Lower lobe of right lung (tissue), 2 donors: ENCODE measurements around the gene EMD. TPM values are rescaled to one million over a fixed set of nuclear protein-coding genes. Genes with fewer than 3 reads are reported as not detected.
A peak's percentile ranks its signal among the peaks of the same experiment; 100 is the strongest.

Experiments used
- ATAC-seq, 2 donors: fragments of 200-7000 bp; cut with Tn5 transposase; one replicate each; pipeline ENCODE4 v1.9.1; 2020 to 2022; ENCODE audit warnings: mild to moderate bottlenecking in 2 of 2, moderate library complexity in 2 of 2
- DNase-seq: peaks from one replicate; pipeline ENCODE4 v3.0.0-alpha.2; 2020
- H3K27ac ChIP-seq: fragments of 200-600 bp; one replicate; pipeline ENCODE4 v1.8.0; 2022
- H3K27me3 ChIP-seq: fragments of 200-600 bp; one replicate; pipeline ENCODE4 v1.8.0; 2022; ENCODE audit warnings: low read depth
- H3K36me3 ChIP-seq: fragments of 200-600 bp; one replicate; pipeline ENCODE4 v1.8.0; 2022; ENCODE audit warnings: mild to moderate bottlenecking
- H3K4me1 ChIP-seq: fragments of 200-600 bp; one replicate; pipeline ENCODE4 v1.8.0; 2022
- H3K4me3 ChIP-seq: fragments of 200-600 bp; one replicate; pipeline ENCODE4 v1.8.0; 2022; ENCODE audit warnings: mild to moderate bottlenecking
- H3K9me3 ChIP-seq: fragments of 200-600 bp; one replicate; pipeline ENCODE4 v1.8.0; 2022
- intact Hi-C: fragments of 100-400 bp; cut with DNase I; formaldehyde crosslinking; loops from one replicate; pipeline ENCODE4 v1.11.0; 2022
- total RNA-seq: library from RNA; stranded (reverse); fragmentation: NEBNext Ultra II Directional; extraction: Animal tissue kit (Norgen Biotek cat#: 25700); gene quantifications from one replicate; pipeline ENCODE4 v1.2.1, GENCODE V29; 2021
- TF ChIP-seq, protein P1 (sequence below): fragments of 200-600 bp; IDR thresholded peaks from one replicate; pipeline ENCODE4 v1.8.0; 2022; ENCODE audit warnings: antibody characterized with exemption, mild to moderate bottlenecking
- donor health status: DM: no; HTN: yes; CAD: no; lungs with severe emphysema.

EMD gene
- total RNA-seq, 1 donor from 2014 or later = 50.9 TPM

- TF ChIP-seq, protein P1, sequence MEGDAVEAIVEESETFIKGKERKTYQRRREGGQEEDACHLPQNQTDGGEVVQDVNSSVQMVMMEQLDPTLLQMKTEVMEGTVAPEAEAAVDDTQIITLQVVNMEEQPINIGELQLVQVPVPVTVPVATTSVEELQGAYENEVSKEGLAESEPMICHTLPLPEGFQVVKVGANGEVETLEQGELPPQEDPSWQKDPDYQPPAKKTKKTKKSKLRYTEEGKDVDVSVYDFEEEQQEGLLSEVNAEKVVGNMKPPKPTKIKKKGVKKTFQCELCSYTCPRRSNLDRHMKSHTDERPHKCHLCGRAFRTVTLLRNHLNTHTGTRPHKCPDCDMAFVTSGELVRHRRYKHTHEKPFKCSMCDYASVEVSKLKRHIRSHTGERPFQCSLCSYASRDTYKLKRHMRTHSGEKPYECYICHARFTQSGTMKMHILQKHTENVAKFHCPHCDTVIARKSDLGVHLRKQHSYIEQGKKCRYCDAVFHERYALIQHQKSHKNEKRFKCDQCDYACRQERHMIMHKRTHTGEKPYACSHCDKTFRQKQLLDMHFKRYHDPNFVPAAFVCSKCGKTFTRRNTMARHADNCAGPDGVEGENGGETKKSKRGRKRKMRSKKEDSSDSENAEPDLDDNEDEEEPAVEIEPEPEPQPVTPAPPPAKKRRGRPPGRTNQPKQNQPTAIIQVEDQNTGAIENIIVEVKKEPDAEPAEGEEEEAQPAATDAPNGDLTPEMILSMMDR = no peak
- no peaks in the 10 kb centered on the region for H3K9me3 ChIP-seq
- H3K27me3 ChIP-seq = no peaks in the 10 kb centered on the region
- intact Hi-C loops = no loop called here
- H3K36me3 ChIP-seq = peaks cover 15% of the 10 kb centered on the region
- peak overlapping the region; percentile 88 for H3K27ac ChIP-seq
- peak overlapping the region; percentile 75 for H3K4me3 ChIP-seq
- H3K4me1 ChIP-seq = peaks cover 48% of the 10 kb centered on the region
- ATAC-seq = no peak
- no peak for DNase-seq
Observed at GRCh38 chrX:154371789-154372300, 7.2 kb upstream of the EMD start.

DNA sequence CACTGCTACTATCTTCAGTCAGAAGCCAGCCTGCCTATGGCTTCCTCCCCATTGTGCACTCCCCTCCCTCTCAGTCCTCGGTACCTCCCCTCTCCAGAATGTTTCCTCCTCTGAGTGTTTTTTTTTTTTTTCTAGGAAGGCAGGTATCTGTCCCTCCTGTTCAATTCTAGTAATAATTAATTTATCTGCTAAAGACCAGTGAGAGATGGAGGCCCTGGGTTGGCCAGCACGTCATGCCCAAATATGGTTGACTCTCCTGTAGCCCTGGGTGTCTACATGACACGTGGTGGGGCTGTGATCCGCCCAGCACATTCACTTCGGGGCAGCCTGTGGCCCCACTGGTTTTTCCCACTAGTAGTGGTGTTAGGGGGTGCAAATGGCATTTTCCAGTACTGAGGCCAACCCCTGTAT is 6.5 kb upstream of the EMD start:
- peak overlapping the region; percentile 75 for H3K4me3 ChIP-seq
- H3K27ac ChIP-seq = no peak overlapping the region
- intact Hi-C loops = no loop called here
- TF ChIP-seq, protein P1 = no peak
- peaks cover 44% of the 10 kb centered on the region for H3K4me1 ChIP-seq
- peaks cover 7% of the 10 kb centered on the region for H3K36me3 ChIP-seq
- no peaks in the 10 kb centered on the region for H3K9me3 ChIP-seq
- no peak for ATAC-seq
- DNase-seq = no peak
- no peaks in the 10 kb centered on the region for H3K27me3 ChIP-seq

DNA sequence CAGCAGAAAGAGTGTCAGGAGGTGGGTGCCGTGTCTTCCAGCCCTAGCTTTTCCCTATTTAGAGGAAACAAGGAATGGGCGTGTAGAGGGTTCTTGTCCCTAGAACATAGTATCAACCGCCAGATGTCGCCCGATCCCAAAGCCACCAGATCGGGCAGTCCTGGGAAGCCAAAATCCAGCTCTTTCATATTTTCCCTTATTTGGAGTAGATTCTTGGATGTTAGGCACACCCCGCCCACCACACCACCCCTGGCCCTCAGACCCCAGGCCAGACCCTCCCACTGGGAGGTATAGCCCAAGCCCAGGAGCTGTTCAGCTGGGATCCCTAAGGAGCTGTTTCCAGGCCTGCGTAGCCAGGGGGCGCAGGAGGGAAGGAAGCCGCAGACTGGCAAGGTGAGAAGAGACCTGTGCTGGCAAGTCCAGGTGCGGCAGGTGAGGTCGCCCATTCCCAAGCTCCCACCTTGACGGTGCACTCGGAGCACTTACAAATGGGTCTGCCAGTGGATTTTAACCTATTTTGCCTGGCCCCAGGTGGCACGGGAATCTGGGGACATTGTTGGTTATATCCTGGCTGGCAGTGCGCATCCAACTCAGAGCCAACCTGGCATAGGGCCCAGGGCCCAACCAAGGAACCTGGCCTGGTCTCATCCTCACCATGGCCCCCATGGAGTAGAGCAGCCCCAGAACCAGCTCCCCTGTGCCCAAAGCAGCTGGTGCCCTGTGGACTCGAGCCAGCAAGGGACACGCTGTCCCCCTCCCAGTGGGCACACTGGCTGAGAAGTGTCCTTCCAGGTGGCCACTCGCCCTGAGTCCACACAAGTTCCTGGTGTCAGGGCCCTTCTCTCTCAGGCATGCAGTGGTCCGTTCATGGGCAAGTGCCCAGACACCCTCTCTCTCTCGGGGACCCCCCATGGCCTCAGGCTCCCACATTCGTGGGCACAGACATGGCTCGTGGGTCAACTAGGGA is 5.5 kb upstream of the EMD start:
- H3K4me1 ChIP-seq = peaks cover 38% of the 10 kb centered on the region
- DNase-seq = no peak
- no peaks in the 10 kb centered on the region for H3K36me3 ChIP-seq
- H3K9me3 ChIP-seq = no peaks in the 10 kb centered on the region
- intact Hi-C loops = no loop called here
- TF ChIP-seq, protein P1 = peak; percentile 55
- H3K4me3 ChIP-seq = peak overlapping the region; percentile 75
- peak overlapping the region; percentile 65 for H3K27ac ChIP-seq
- ATAC-seq = peak in 1 of 2 donors; percentile 13
- no peaks in the 10 kb centered on the region for H3K27me3 ChIP-seq

DNA sequence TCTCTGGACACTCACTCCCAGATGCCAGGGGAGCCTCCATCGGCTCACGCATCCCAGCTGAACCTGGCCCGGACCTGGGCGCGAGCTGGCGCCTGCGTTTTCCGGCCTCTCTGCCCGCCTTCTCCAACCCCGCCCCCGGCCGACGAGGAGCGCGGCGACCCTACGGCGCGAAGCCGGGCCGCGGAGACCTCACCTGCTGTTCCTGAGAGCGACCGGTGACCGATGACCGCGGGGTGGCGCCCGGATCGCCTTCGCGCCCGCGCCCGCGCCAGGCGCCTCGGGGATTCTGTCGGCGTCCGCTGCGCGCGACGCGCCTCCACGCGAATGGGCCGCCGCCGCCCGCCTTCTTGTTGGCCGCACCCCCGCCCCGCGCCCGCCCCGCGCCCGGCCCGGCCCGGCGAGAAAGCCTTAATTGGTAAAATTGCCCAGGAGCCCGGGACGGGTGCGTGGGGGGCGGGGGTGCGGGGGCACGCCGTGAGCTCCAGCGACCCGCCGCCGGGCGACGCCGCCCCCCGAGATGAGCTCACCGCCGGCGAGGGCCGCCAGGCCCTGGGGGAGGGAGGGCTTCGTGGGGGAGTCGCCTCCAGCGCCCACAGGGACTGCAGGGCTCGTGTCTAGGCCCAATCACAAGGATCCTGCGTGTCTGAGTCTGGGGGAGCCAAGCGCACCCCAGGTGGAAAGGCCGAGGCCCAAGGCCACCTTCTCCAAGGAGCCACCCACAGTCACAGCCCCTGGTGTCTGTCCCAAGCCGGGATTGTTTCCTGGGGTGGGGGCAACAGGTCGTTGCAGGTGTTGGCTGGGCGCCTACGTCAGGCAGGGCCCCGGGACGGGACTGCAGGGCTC is 4.6 kb upstream of the EMD start, which contains the start of gene FLNA:
FLNA (minus strand) TSS at position 322 of the 843 bp plus-strand sequence. CDS start 3,389 bp downstream, outside the sequence.
- Histone ChIP-seq H3K4me3 (peak within 1 kb of the TSS; percentile 75), H3K27me3 (no peaks in the 10 kb centered on the region), H3K27ac (peak within 1 kb of the TSS; percentile 65), H3K4me1 (peaks cover 37% of the 10 kb centered on the region), H3K9me3 (no peaks in the 10 kb centered on the region), H3K36me3 (no peaks in the 10 kb centered on the region)
- ATAC-seq = no peak
- DNase-seq = no peak
- TF ChIP-seq, protein P1 = no peak
- intact Hi-C loops = no loop called here

- TF ChIP-seq, protein P1 = no peak
- no peak for ATAC-seq
- Histone ChIP-seq H3K27me3 (no peaks in the 10 kb centered on the region), H3K9me3 (no peaks in the 10 kb centered on the region), H3K36me3 (no peaks in the 10 kb centered on the region), H3K27ac (no peak overlapping the region), H3K4me1 (peaks cover 38% of the 10 kb centered on the region), H3K4me3 (peak overlapping the region; percentile 75)
- DNase-seq = no peak
- intact Hi-C loops = no loop called here
Observed at GRCh38 chrX:154375156-154375504, 4.0 kb upstream of the EMD start.
